Measurements from ENCODE around the gene PIGR. TPM values are rescaled to one million over a fixed set of nuclear protein-coding genes. Genes with fewer than 3 reads are reported as not detected.

The PIGR gene
- total and polyA plus RNA-seq, 2 of the 8 experiments (the other 6 are each of a cell fraction or from before 2014, with no cell fraction given) = not detected

- H3K56ac ChIP-seq (replicated peaks; ENCODE audit: insufficient read length, low read depth, low read length) = no peak overlapping the region
- H2AK5ac ChIP-seq (ENCODE audit: low read depth, low read length) = no peak overlapping the region
- no peak overlapping the region for H4K91ac ChIP-seq (replicated peaks; ENCODE audit: insufficient read length, low read length)
- no peak overlapping the region for H3K4ac ChIP-seq (replicated peaks; ENCODE audit: insufficient read length, low read depth, low read length)
- no peaks in the 10 kb centered on the region for H4K20me1 ChIP-seq (replicated peaks in 1 of 2; ENCODE audit: control insufficient read depth in 1 of 2, insufficient read depth in 2 of 2, low read length in 2 of 2)
- no peak overlapping the region for H3K27ac ChIP-seq (ENCODE audit: low read depth, low read length)
- CTCF ChIA-PET (ENCODE audit: partially characterized antibody) = interaction anchor here (0.7 to 13.8 kb wide), 13 partner anchors 13 to 267 kb away, joined by 3 to 226 read pairs (median 5); partner anchors contain the start of genes FCMR, IL20 and PIGR
- no peak overlapping the region for H2BK12ac ChIP-seq (ENCODE audit: low read depth, low read length)
- H3K27me3 ChIP-seq (replicated peaks in 1 of 4; ENCODE audit: control insufficient read depth in 3 of 4, extremely low read depth in 1 of 4, insufficient read depth in 3 of 4, low read length in 3 of 4) = no peaks in the 10 kb centered on the region
- WGBS, 2 experiments (ENCODE audit: extremely low coverage in 1 of 2, insufficient coverage in 1 of 2, insufficient read length in 1 of 2, insufficient replicate concordance in 2 of 2, low coverage in 1 of 2, low lambda C conversion rate in 2 of 2, missing lambda C conversion rate in 1 of 2) = 95% methylated on average over 17 of the region's 17 CpGs; no CpG with 5 or more reads in 1 of the 2 experiments
- no peaks in the 10 kb centered on the region for H3K23me2 ChIP-seq (ENCODE audit: low read depth, low read length)
- no peak overlapping the region for H3K9ac ChIP-seq (replicated peaks in 1 of 4; ENCODE audit: extremely low read depth in 1 of 4, low read depth in 3 of 4, low read length in 3 of 4)
- no peaks in the 10 kb centered on the region for H3K9me3 ChIP-seq (ENCODE audit: insufficient read depth in 2 of 2, low read depth in 1 of 2, low read length in 1 of 2)
- H2BK120ac ChIP-seq (replicated peaks; ENCODE audit: low read depth, low read length) = no peak overlapping the region
- DNase-seq (ENCODE audit: low read depth in 1 of 2, low spot score in 2 of 2) (no peak), FAIRE-seq (no peak)
- POLR2A ChIA-PET (ENCODE audit: partially characterized antibody) = no interaction called here
- no peaks in the 10 kb centered on the region for H3K79me2 ChIP-seq (ENCODE audit: control insufficient read depth in 1 of 2, insufficient read depth in 2 of 2, low read length in 2 of 2)
- no peak overlapping the region for H3K4me2 ChIP-seq (ENCODE audit: insufficient read depth in 1 of 2, low read depth in 2 of 2, low read length in 2 of 2)
- no peak overlapping the region for H2BK15ac ChIP-seq (ENCODE audit: low read length)
- no peak overlapping the region; the same call in 1 of the 2 replicates for H2BK20ac ChIP-seq (ENCODE audit: low read length)
- no peak overlapping the region for H2BK5ac ChIP-seq (ENCODE audit: low read depth, low read length)
- H3K23ac ChIP-seq (ENCODE audit: insufficient read length) = no peak overlapping the region
- no peaks in the 10 kb centered on the region for H3K36me3 ChIP-seq (ENCODE audit: control insufficient read depth in 2 of 4, insufficient read depth in 4 of 4, low read length in 3 of 4)
- H3K4me1 ChIP-seq (replicated peaks in 1 of 4; ENCODE audit: control insufficient read depth in 3 of 4, insufficient read depth in 4 of 4, low read length in 3 of 4) = no peaks in the 10 kb centered on the region
- no peak overlapping the region for H3K18ac ChIP-seq (ENCODE audit: extremely low read depth, low read length)
- H4K5ac ChIP-seq (ENCODE audit: insufficient read length, low read depth, low read length) = no peak overlapping the region
- peak overlapping the region; percentile 31; the same call in 1 of the 2 replicates for H4K8ac ChIP-seq (ENCODE audit: extremely low read depth, insufficient read depth, low read length)
- H3K79me1 ChIP-seq (ENCODE audit: low read depth, low read length) = no peaks in the 10 kb centered on the region
- H2AFZ ChIP-seq (ENCODE audit: low read length) = no peak overlapping the region; the same call in 1 of the 2 replicates
- no peak overlapping the region for H3K14ac ChIP-seq (ENCODE audit: insufficient read length)
- H3K4me3 ChIP-seq (ENCODE audit: extremely low read depth in 1 of 4, insufficient read depth in 2 of 4, low read depth in 3 of 4, low read length in 4 of 4) = no peak overlapping the region
- TF ChIP-seq MAFK (IDR thresholded peaks at IDR 0.05; ENCODE audit: low read depth, low read length) (no peak), JUN (IDR thresholded peaks at IDR 0.05; ENCODE audit: low read depth, low read length) (no peak), ATF2 (IDR thresholded peaks at IDR 0.05; ENCODE audit: low read length) (no peak), EZH2 (IDR thresholded peaks at IDR 0.05; ENCODE audit: low read depth, low read length, severe bottlenecking) (no peak), TCF12 (IDR thresholded peaks at IDR 0.05; ENCODE audit: low read depth, low read length) (no peak), RAD21 (IDR thresholded peaks at IDR 0.05 in 1 of 2, conservative IDR thresholded peaks at IDR 0.05 in 1 of 2; ENCODE audit: low read depth in 2 of 2, low read length in 2 of 2) (no peak), CEBPB (IDR thresholded peaks at IDR 0.05; ENCODE audit: low read depth, low read length) (no peak)
- TF ChIP-seq, protein P1, sequence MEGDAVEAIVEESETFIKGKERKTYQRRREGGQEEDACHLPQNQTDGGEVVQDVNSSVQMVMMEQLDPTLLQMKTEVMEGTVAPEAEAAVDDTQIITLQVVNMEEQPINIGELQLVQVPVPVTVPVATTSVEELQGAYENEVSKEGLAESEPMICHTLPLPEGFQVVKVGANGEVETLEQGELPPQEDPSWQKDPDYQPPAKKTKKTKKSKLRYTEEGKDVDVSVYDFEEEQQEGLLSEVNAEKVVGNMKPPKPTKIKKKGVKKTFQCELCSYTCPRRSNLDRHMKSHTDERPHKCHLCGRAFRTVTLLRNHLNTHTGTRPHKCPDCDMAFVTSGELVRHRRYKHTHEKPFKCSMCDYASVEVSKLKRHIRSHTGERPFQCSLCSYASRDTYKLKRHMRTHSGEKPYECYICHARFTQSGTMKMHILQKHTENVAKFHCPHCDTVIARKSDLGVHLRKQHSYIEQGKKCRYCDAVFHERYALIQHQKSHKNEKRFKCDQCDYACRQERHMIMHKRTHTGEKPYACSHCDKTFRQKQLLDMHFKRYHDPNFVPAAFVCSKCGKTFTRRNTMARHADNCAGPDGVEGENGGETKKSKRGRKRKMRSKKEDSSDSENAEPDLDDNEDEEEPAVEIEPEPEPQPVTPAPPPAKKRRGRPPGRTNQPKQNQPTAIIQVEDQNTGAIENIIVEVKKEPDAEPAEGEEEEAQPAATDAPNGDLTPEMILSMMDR (IDR thresholded peaks at IDR 0.05; ENCODE audit: control extremely low read depth in 1 of 3, insufficient read depth in 1 of 3, low read depth in 1 of 3, low read length in 3 of 3) = no peak
Measured at GRCh38 chr1:206930210-206930798, 16.0 kb downstream of the PIGR start.
